Gastroesophageal sphincter (tissue), 4 donors: ENCODE results near the gene INAFM2. TPM values are rescaled to one million over a fixed set of nuclear protein-coding genes. Genes with fewer than 3 reads are reported as not detected.

Experiments used
- ATAC-seq: fragments of 150-250 bp; one replicate; pipeline ENCODE4 v1.9.1; 2016; ENCODE audit warnings: mild to moderate bottlenecking, moderate library complexity
- H3K27ac ChIP-seq, 4 donors: fragments of 200-600 bp; sonication (generic) in 3 of 4; 1 replicate in 3 of 4; 2 replicates in 1 of 4; pipeline ENCODE4 v1.5.1; 2016 to 2019
- H3K27me3 ChIP-seq: fragments of 200-600 bp; sonication (generic); one replicate; pipeline ENCODE4 v1.5.1; 2019
- H3K36me3 ChIP-seq, 2 donors: fragments of 200-600 bp; sonication (generic); one replicate each; pipeline ENCODE4 v1.5.1; 2019; ENCODE audit warnings: control low read depth in 1 of 2
- H3K4me1 ChIP-seq, 3 donors: fragments of 200-600 bp; sonication (generic); 1 replicate in 2 of 3; 2 replicates in 1 of 3; pipeline ENCODE4 v1.5.1; 2016 to 2019; ENCODE audit warnings: control low read depth in 2 of 3
- H3K4me3 ChIP-seq, 2 donors: fragments of 200-600 bp; sonication (generic); one replicate each; pipeline ENCODE4 v1.5.1; 2019; ENCODE audit warnings: mild to moderate bottlenecking in 1 of 2, moderate library complexity in 1 of 2
- H3K9me3 ChIP-seq, 3 donors: fragments of 200-600 bp; sonication (generic); one replicate each; pipeline ENCODE4 v1.5.1; 2017 to 2019; ENCODE audit warnings: control low read depth in 2 of 3
- CTCF ChIP-seq, 4 experiments: fragments of 200-600 bp in 2 of 4; fragments of 450-650 bp in 2 of 4; sonication (generic) in 1 of 4; IDR thresholded peaks; one replicate each; pipeline ENCODE4 v1.5.1; 2017 to 2019; ENCODE audit warnings: antibody characterized with exemption in 4 of 4, mild to moderate bottlenecking in 2 of 4, moderate library complexity in 2 of 4
- EP300 ChIP-seq: sonication (generic); formaldehyde crosslinking; IDR thresholded peaks from one replicate; pipeline ENCODE4 v1.6.1; 2017; ENCODE audit warnings: antibody characterized with exemption, mild to moderate bottlenecking
- POLR2A ChIP-seq, 2 donors: fragments of 450-650 bp; IDR thresholded peaks; one replicate each; pipeline ENCODE4 v1.6.1; 2017; ENCODE audit warnings: antibody characterized with exemption in 2 of 2, mild to moderate bottlenecking in 2 of 2, moderate library complexity in 1 of 2
- POLR2AphosphoS5 ChIP-seq: sonication (generic); formaldehyde crosslinking; IDR thresholded peaks from one replicate; pipeline ENCODE4 v1.6.1; 2017; ENCODE audit warnings: antibody characterized with exemption
- WGBS, 2 donors: methylation state at CpG; one replicate each; pipeline ENCODE4 v1.1.5; 2018; ENCODE audit warnings: low coverage in 1 of 2; 5-methylcytosine and 5-hydroxymethylcytosine counted together
- total RNA-seq, 4 donors: library from RNA; depleted of rRNA; stranded (reverse); fragments of >200 nt; gene quantifications; one replicate each; pipeline ENCODE4 v1.1.0, GENCODE V29; 2016

The INAFM2 gene
- total RNA-seq, 4 donors from 2014 or later: 27.3 to 66.6 (median 37.5) TPM

DNA sequence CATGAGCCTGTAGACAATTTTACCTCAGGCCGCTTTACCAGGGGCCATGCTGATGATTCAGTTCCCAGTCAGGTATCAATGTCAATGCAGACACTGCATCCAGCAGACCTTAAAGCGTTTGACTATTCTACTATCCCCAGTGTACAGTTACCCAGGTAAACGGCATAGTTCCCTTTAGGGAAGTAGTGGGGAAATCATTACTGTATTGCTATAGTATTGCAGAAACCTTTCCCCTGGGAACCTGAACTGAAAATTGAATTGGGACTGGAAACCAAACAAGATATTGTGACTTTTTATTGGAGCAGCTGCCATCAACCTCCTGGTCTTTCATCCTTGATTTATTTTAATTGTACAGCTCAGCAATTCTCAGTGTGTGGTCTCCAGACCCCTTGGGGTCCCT lies 6.6 kb upstream of the INAFM2 start:
- TF ChIP-seq POLR2AphosphoS5: no peak
- WGBS, 2 donors: 63 to 76% methylated on average over 2 to 3 of the region's 3 CpGs
- Histone ChIP-seq H3K36me3 (no peaks in the 10 kb centered on the region), H3K27me3 (peaks cover 9% of the 10 kb centered on the region), H3K9me3 (no peaks in the 10 kb centered on the region), H3K4me3 (no peak overlapping the region), H3K4me1 (peaks cover 0 to 15% (median 0%) of the 10 kb centered on the region in 3 donors), H3K27ac (no peak overlapping the region)
- no peak for ATAC-seq

DNA sequence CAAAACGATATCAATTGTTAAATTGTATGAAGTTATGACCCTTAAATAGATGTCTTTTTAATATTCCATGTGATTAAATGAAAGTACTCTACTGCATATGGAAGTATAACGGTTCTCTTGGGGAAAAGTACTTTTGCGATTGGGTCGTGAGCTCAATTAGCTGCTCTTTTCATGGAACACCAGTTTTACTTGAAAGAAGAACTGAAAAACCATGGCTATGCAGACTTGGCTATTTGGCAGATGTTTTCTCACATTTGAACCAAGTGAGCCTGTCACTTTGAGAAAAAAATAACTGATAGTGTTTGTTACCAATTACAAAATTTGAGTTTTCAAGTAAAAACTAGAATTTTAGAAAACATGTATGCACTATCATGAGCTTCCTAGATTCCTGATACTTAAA lies 5.9 kb upstream of the INAFM2 start:
- Histone ChIP-seq H3K27ac (no peak overlapping the region), H3K4me3 (no peak overlapping the region), H3K4me1 (peaks cover 0 to 22% (median 0%) of the 10 kb centered on the region in 3 donors), H3K36me3 (no peaks in the 10 kb centered on the region), H3K27me3 (peaks cover 9% of the 10 kb centered on the region), H3K9me3 (no peaks in the 10 kb centered on the region)
- no peak for ATAC-seq
- TF ChIP-seq EP300 (no peak), POLR2A (IDR thresholded peaks at IDR 0.05) (no peak), POLR2AphosphoS5 (no peak), CTCF (IDR thresholded peaks at IDR 0.05) (no peak)
- WGBS, 2 donors: 59 to 64% methylated on average over 4 of the region's 4 CpGs

DNA sequence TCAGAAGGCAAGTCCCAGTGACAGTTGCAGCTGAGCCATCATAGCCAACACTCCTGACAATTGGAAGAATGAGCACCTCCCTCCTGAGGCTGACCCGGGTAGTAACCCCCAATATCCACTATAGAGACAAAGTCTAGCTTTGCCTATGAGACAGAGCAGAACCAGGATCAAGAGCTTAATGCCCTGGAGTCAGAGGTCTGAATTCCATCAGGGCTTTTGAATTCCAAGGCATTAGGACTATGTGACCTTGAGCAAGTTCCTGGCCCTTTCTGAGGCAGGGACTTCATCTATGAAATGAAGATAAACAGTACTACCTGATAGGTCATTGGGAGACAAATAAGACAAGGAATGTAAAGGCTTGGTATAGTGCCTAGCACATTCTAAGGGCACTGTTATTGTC lies 3.1 kb upstream of the INAFM2 start:
- Histone ChIP-seq H3K27ac (peak overlapping the region in 2 of 4 donors; percentile 98), H3K36me3 (no peaks in the 10 kb centered on the region), H3K4me3 (no peak overlapping the region), H3K4me1 (peaks cover 0 to 42% (median 7%) of the 10 kb centered on the region in 3 donors), H3K27me3 (peaks cover 9% of the 10 kb centered on the region), H3K9me3 (no peaks in the 10 kb centered on the region)
- no peak for TF ChIP-seq EP300
- no peak for TF ChIP-seq POLR2A (IDR thresholded peaks at IDR 0.05)
- no peak for TF ChIP-seq CTCF (IDR thresholded peaks at IDR 0.05)
- no peak for TF ChIP-seq POLR2AphosphoS5
- ATAC-seq: no peak
- no CpG with 5 or more reads among the region's 1 CpG for WGBS, 2 donors

- ATAC-seq: no peak
- H3K36me3 ChIP-seq: no peaks in the 10 kb centered on the region
These were observed 2.5 kb upstream of the INAFM2 start for GRCh38 chr15:40320931-40321371.

DNA sequence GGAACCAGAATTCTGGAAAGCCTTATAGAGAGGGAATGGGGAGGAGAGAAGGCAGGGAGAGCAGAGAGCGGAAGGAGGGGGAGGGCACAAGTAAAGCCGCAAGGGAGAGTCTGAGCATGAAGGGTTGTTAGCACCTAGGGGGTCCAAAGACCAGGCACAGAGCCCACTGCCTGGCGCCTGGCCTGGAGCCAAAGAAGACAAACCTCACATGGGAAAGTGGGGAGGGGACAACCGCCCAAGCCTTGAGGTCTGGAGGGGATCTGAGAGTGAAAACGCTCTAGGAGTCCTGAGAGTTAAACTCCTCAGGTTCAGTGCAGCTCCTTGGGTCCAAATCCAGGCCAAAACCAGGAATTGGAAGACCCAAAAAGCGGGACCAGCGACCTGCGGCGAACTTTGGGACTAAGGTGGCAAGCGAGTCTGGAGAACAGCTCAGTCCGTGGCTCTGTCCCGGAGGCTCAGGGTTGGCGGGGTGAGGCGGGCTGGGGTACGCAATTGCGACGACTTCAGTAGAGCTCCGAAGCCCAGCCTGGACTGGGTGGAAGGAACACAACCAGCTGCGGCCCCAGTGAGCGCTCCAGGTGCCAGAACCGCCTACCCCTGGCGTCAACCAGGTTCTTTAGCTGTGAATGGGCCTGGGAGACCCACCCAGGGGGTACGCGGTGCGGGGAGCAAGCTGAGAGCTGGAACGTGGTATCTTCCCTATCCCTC lies 807 bp upstream of the INAFM2 start:
- peak overlapping the region; percentile 51 to 98 (median 96) for H3K27ac ChIP-seq
- H3K4me3 ChIP-seq: peak overlapping the region; percentile 6 to 92
- no peaks in the 10 kb centered on the region for H3K27me3 ChIP-seq
- ATAC-seq: no peak
- no peaks in the 10 kb centered on the region for H3K9me3 ChIP-seq
- no peaks in the 10 kb centered on the region for H3K36me3 ChIP-seq
- TF ChIP-seq EP300 (no peak), POLR2AphosphoS5 (peak; percentile 55), POLR2A (IDR thresholded peaks at IDR 0.05) (peak in 1 of 2 donors; percentile 15), CTCF (IDR thresholded peaks at IDR 0.05) (no peak)
- 42 to 100% methylated on average over 2 to 12 of the region's 26 CpGs for whole genome bisulfite sequencing, 2 donors
- peaks cover 0 to 64% (median 20%) of the 10 kb centered on the region in 3 donors for H3K4me1 ChIP-seq

More at GRCh38 chr15:40320931-40321371, 2.5 kb upstream of the INAFM2 start:
- Histone ChIP-seq H3K27me3 (peaks cover 9% of the 10 kb centered on the region), H3K4me1 (peaks cover 0 to 47% (median 12%) of the 10 kb centered on the region in 3 donors), H3K4me3 (no peak overlapping the region), H3K9me3 (no peaks in the 10 kb centered on the region), H3K27ac (peak overlapping the region in 3 of 4 donors; percentile 21 to 98 (median 98))
- no peak for TF ChIP-seq EP300
- no peak for TF ChIP-seq POLR2A (IDR thresholded peaks at IDR 0.05)
- TF ChIP-seq CTCF (IDR thresholded peaks at IDR 0.05): peak; percentile 86 to 92 (median 88)
- 0% methylated on average over 1 to 2 of the region's 2 CpGs for WGBS, 2 donors
